8988T (cell line): ENCODE measurements around the gene NXPH1.

Experiments used
- DNase-seq: peaks from one replicate; pipeline ENCODE4 v3.0.0; 2011

Gene NXPH1

GRCh38 chr7:8509621-8510020 is 76.2 kb downstream of the NXPH1 start:
- no peak for DNase-seq

GRCh38 chr7:8511855-8512254 is 78.4 kb downstream of the NXPH1 start:
- no peak for DNase-seq

DNA sequence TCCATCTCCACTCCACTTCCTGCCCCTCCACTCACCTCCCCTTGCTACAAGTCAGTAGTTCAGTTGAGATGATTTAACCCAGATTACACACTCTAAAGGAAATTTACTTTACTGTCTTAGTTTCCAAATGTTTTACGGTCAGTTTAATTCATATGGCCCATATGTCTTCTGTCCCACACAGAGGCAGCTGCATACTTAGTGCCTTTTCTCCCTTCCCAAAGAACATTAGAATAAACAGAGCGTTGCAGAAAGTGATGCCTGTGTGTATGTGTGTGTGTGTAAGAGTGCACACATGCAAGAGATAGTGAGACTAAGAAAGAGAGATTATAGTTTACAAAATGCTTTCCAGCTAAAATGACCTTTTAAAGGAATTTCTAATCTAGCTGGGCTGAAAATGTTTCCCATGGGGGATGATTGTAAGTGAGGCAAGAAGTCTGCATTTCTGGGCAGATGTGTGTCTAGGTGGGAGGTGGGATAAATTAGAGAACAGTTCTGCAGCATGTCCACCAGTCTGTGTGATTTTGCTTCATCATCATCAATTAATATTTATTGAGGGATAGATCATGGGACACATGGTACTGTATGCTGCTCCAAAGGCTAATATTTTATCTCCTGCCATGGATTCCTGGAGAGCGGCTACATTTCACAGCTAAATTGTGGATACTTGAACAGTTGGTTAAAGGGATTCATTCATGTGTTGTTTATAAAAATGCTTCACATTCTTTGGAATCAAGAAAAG is 81.5 kb downstream of the NXPH1 start:
- no peak for DNase-seq

DNA sequence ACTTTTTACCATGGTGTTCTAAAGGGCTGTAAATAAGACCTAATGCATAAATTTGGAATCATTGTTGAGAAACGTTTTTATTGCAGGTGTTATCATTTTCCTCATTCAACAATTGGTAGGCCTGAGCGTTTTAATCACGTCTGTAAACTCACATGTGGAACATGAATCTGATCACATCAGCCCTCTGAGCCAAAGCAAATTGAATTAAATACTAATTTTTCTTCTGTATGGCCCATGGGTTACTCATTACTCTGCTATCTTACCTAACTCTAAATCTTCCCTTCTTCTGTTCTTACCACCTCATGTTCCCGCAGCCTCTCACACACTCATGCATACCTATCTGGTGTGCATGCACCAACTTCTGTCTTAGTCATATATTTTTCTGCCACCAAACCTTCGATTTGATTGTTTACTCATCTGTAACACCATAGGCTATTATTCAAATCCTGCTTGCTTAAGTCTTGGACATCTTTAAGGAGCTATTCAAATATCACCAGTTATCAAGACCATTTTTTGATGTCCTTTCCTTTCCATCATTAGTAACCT is 82.3 kb downstream of the NXPH1 start:
- DNase-seq = no peak

GRCh38 chr7:8516976-8517375 is 83.6 kb downstream of the NXPH1 start:
- DNase-seq = no peak

- no peak for DNase-seq
Measured at GRCh38 chr7:8528311-8528710, 94.9 kb downstream of the NXPH1 start.

DNA sequence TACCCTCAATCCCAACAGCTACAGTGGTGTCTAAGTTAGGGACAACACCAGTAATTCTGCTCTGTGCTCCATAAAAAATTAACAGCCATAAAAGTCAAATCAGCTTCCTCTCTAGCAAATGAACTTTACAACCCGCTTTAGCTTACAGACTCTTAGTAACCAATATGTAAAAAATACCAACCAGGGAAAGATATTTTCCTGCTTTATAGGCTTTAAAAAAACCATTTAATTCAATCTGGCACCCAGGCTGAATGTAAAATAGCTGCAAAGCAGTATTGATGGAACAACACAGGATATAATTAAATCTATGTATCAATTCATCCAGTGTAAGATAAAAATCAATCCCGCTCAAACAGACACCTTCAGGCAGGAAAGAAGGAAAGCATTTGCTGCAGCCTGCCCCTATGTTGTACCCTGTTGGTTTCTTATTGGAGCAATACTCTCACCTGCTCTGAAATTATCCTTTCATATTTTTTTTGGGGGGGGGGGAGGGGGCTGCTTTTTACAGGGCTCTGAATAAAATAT is 98.6 kb downstream of the NXPH1 start:
- DNase-seq = no peak

- DNase-seq = no peak
Measured at GRCh38 chr7:8536431-8536830, 103.0 kb downstream of the NXPH1 start.

GRCh38 chr7:8549046-8549445 is 115.6 kb downstream of the NXPH1 start:
- DNase-seq = no peak

DNA sequence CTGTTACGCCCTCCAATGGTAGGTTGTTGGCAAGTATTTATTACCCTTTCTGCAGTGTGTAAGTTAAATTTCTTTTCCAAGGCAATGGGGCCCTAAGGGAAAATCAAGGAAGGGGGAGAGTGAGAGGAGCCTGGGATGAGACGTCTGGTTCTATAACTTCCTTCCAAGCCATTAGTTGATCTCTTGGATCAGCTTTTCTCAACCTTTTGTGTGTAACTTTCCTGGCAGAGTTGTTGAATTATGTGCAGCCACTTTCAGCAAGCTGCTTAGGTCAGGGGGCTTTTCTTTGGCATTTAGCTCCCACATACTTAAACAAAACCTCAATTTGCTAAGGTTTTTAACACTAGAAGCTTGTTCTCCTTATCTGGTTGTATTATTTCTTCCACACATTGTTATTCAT is 127.1 kb downstream of the NXPH1 start:
- DNase-seq = no peak

GRCh38 chr7:8561449-8561848 is 128.0 kb downstream of the NXPH1 start:
- DNase-seq = no peak

DNA sequence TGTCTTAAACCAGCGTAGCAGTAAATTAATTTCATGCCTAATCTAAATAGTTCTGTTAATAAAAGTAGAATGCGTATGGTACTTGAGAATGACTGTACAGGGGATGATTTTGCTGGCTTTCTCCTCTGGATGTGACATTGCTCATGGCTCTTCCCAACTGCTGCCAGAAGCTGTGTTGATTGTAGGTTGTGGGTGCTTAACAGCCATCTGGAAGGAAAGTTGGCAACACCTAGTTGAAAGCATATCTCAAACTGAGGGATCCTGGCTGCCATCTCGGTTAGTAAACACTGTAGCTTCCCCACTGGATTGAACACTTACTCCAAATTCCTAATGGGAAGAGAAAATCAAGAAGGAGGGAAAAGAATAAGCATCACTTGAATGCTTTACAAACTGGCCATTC is 130.9 kb downstream of the NXPH1 start:
- no peak for DNase-seq

GRCh38 chr7:8566016-8566415 is 132.6 kb downstream of the NXPH1 start:
- no peak for DNase-seq

GRCh38 chr7:8567626-8568025 is 134.2 kb downstream of the NXPH1 start:
- no peak for DNase-seq

- no peak for DNase-seq
Measured at GRCh38 chr7:8579661-8580194, 146.3 kb downstream of the NXPH1 start.

GRCh38 chr7:8581842-8582241 is 148.4 kb downstream of the NXPH1 start:
- no peak for DNase-seq

GRCh38 chr7:8582728-8583127 is 149.3 kb downstream of the NXPH1 start:
- no peak for DNase-seq

GRCh38 chr7:8585591-8585990 is 152.2 kb downstream of the NXPH1 start:
- no peak for DNase-seq

GRCh38 chr7:8590225-8590624 is 156.8 kb downstream of the NXPH1 start:
- no peak for DNase-seq

- DNase-seq = no peak
Measured at GRCh38 chr7:8590791-8591190, 157.4 kb downstream of the NXPH1 start.

GRCh38 chr7:8591289-8591688 is 157.9 kb downstream of the NXPH1 start:
- DNase-seq = no peak

DNA sequence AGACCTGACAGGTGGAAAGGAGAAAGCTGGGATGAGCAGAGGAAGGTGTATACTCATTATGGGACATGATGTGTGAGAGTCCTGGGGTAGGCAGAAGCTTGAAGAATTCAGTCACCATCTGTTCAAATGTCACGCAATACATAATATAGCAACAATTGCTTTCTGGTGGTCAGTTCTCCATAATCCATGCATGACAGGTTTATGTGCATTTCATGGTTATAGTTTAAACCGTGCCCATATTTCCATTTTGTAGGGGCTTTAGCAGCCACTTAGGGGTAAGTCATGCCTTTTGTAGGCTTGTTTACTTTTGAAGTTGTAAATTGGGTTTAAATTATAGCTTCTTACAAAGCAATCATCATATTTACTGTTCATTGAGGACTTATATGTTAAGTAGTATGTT is 158.8 kb downstream of the NXPH1 start:
- no peak for DNase-seq

DNA sequence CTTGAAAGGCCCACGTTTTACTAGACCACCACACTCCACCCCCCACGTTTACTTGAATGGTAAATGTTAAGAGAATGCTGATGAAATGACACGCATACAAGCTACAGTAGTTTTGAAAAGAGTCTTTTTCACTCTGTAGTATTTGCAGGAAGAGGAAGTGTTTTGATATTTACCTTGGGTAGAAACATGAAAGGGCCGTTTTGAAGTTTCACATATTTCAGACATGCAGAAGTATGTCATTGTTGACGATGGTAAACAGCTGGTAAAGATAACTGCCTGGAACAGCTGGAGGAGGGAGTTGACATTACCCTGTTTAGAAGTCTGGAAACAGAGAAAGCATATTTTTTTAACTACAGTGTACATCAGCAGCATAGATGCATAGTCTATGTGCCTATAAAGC is 160.7 kb downstream of the NXPH1 start:
- no peak for DNase-seq

DNA sequence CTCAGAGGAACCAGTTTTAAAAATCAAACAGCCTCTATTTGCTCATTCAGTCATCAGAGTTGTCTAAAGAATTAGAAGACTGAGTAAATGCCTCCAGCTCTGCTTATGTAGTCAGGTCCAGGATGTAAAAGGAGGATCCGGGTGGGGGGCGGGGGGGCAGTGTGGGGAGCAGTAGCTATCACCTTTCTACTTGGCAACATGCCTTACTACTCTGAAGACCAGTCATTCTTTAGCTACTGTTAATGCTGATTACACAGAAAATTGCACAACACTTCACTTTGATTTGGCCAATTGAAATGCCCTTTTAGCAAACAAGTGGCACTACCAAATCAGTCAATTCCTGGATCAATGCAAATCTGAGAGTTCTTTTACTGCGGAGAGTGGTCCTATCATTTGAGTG is 164.2 kb downstream of the NXPH1 start:
- no peak for DNase-seq

DNA sequence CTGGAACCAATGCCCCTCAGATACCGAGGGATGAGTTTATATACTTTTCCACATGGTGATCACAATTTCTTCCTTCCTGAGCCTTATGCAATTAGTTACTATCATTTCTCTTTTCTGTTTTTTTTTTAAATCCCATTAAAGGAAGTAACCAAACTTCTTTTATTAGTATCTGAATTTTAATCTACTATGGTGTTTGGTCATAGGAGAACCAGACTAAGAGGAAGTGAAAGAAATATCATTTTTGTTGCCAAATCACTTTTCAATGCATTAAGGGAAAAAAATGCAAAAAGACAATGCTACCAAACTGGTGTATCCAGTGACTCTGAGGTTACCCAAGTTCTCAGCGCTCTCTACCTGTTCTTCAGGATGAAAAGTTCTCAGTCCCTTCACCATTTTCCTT is 167.7 kb downstream of the NXPH1 start:
- DNase-seq = no peak
